Activated B cell treated with CpG ODN at 0.5 μM for 24 hours (primary cell): ENCODE measurements around the gene DAZAP1. TPM values are rescaled to one million over a fixed set of nuclear protein-coding genes. Genes with fewer than 3 reads are reported as not detected.
A peak's percentile ranks its signal among the peaks of the same experiment; 100 is the strongest.

Experiments used
- ATAC-seq: fragments of 200-7000 bp; cut with Tn5 transposase; one replicate; pipeline ENCODE4 v1.10.0; 2021; ENCODE audit warnings: low read depth, mild to moderate bottlenecking, moderate library complexity
- CTCF ChIA-PET: fragments of 350-600 bp; sonication (Branson Sonifier 250); formaldehyde crosslinking; loops from one replicate; lab custom pipeline; 2021; ENCODE audit warnings: antibody characterized with exemption; lab: Charles Lee
- POLR2A ChIA-PET: fragments of 350-600 bp; sonication (Branson Sonifier 250); formaldehyde crosslinking; loops from one replicate; lab custom pipeline; 2021; ENCODE audit warnings: antibody characterized with exemption; lab: Charles Lee
- DNase-seq: peaks from one replicate; pipeline ENCODE4 v3.0.0; 2022
- H3K27ac Mint-ChIP-seq: one replicate; pipeline ENCODE4 v1.8.0; 2020; ENCODE audit warnings: mixed read lengths
- H3K27me3 Mint-ChIP-seq: one replicate; pipeline ENCODE4 v1.8.0; 2021; ENCODE audit warnings: mixed read lengths
- H3K36me3 Mint-ChIP-seq: one replicate; pipeline ENCODE4 v1.8.0; 2021; ENCODE audit warnings: low read depth, mixed read lengths
- H3K4me1 Mint-ChIP-seq: one replicate; pipeline ENCODE4 v1.8.0; 2021; ENCODE audit warnings: mixed read lengths
- H3K4me3 Mint-ChIP-seq: one replicate; pipeline ENCODE4 v1.8.0; 2020; ENCODE audit warnings: mild to moderate bottlenecking, mixed read lengths
- H3K9me3 Mint-ChIP-seq: one replicate; pipeline ENCODE4 v1.8.0; 2020; ENCODE audit warnings: mixed read lengths
- CTCF ChIP-seq: fragments of 200-600 bp; IDR thresholded peaks from one replicate; pipeline ENCODE4 v1.8.0; 2022; ENCODE audit warnings: antibody characterized with exemption, mild to moderate bottlenecking
- intact Hi-C: fragments of 100-400 bp; cut with micrococcal nuclease; formaldehyde crosslinking; loops from one replicate; pipeline ENCODE4 v1.15.1; 2024
- total RNA-seq: library from RNA; stranded (reverse); gene quantifications from 2 replicates; pipeline ENCODE4 v1.2.3, GENCODE V29; 2022

DAZAP1 gene
- total RNA-seq, 1 donor from 2014 or later: 195 TPM

DNA sequence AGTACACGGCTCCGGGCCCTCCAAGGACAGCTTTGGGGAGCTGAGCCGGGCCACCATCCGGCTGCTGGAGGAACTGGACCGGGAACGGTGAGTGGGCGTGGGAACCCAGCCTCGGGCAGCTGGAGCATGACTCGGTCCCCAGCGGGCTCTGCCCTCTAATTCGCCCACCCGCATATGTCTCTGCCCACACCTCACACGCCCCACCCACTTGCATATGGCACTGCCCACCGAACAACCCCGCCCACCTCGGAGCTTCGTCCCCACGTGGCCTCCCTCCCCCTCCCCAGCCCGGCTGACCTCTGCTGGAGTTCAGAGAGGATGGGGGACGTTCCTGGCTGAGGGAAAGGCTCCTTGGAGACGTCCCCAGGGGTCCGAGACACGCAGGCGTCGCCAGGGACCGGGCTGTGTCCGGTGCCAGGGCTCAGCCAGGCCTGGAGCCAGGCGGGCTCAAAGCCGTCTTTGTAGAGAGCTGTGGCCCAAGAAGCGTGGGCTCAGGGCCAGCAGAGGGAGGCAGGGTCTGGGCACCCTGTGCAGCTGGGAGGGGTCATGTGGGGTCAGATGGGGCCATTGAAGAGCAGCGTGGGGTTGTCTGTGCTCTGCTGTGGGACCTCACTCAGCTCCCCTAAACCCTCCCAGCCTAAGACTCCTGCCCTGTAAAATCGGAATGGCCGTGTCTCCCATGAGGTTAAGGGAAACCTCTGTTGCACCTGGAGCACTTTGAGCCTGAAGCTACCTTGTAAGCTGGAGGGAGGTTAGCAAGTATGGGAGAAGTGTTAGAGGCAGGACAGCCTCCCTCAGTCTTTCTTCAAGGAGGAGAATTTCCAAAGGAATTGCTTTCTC is 46.4 kb downstream of the DAZAP1 start:
- Mint-ChIP-seq H3K4me3 (no peak overlapping the region), H3K27ac (no peak overlapping the region), H3K36me3 (no peaks in the 10 kb centered on the region), H3K9me3 (no peaks in the 10 kb centered on the region), H3K27me3 (peaks cover 45% of the 10 kb centered on the region), H3K4me1 (peaks cover 30% of the 10 kb centered on the region)
- ChIA-PET CTCF (interaction anchor here (1.0 to 1.7 kb wide), 2 partner anchors 8 to 10 kb away, joined by 3 to 5 read pairs; no protein-coding TSS in a partner anchor), POLR2A (interaction anchor here (0.8 to 1.5 kb wide), 3 partner anchors 11 to 37 kb away, joined by 4 to 5 read pairs (median 5); partner anchors contain the start of gene REEP6)
- TF ChIP-seq CTCF: no peak
- DNase-seq (no peak), ATAC-seq (no peak)
- intact Hi-C loops: no loop called here

DNA sequence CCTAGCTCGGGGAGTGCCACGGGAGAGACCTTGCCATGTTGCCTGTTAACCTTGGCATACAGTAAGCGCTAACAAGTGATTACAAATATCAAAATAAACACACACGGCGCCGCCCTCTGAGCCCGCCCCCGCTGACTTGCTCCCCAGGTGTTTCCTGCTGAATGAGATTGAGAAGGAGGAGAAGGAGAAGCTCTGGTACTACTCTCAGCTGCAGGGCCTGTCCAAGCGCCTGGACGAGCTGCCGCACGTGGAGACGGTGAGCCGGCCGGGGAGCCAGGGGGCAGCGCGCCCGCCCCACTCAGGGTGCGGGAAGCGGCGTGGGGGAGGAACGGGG is 47.6 kb downstream of the DAZAP1 start:
- Mint-ChIP-seq H3K4me1 (peaks cover 26% of the 10 kb centered on the region), H3K4me3 (no peak overlapping the region), H3K36me3 (peaks cover 2% of the 10 kb centered on the region), H3K27me3 (peaks cover 39% of the 10 kb centered on the region), H3K27ac (no peak overlapping the region), H3K9me3 (no peaks in the 10 kb centered on the region)
- DNase-seq (no peak), ATAC-seq (peak; percentile 29)
- intact Hi-C loops: loop anchor here (1.0 kb wide), 1 partner anchor 10 kb away; no protein-coding TSS in a partner anchor
- ChIA-PET CTCF (no interaction called here), POLR2A (interaction anchor here (0.6 to 1.2 kb wide), 5 partner anchors 10 to 36 kb away, joined by 3 to 6 read pairs (median 5); partner anchors contain the start of gene REEP6)
- TF ChIP-seq CTCF: no peak

DNA sequence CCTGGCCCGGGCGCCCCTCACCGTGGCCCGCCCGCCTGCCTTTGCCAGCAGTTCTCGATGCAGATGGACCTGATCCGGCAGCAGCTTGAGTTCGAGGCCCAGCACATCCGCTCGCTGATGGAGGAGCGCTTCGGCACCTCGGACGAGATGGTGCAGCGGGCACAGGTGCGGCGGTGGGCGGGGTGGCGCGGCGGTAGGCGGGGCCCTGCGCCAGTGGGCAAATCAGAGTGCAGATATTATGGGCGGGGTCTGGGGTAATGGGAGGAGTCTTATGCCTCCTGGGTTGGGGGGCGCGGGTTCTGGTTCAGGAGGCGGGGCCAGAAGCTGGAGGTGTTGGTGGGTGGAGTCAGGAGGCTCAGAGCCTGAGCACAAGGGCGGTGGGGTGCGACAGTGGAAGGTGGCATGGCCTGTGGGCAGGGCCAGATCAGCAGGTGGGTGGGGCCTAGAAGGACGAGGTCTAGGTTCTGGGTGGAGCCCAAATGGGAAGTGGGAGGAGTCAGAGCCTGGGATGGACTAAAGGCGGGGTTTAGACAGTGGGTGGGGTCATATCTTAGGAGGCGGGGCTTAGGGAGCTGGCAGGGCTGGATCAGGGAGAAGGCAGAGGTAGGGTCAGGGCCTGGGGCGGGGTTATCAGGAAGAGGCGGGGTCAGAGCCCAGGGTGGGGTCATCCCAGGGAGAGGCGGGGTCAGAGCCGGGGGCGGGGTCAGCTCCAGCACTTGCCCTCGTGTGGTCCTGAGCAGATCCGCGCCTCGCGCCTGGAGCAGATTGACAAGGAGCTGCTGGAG is 48.1 kb downstream of the DAZAP1 start:
- ChIA-PET POLR2A (interaction anchor here (0.5 to 1.2 kb wide), 4 partner anchors 11 to 477 kb away, joined by 3 to 6 read pairs (median 4); no protein-coding TSS in a partner anchor), CTCF (no interaction called here)
- TF ChIP-seq CTCF: no peak
- Mint-ChIP-seq H3K27me3 (peaks cover 35% of the 10 kb centered on the region), H3K27ac (no peak overlapping the region), H3K36me3 (peaks cover 2% of the 10 kb centered on the region), H3K4me1 (peaks cover 23% of the 10 kb centered on the region), H3K4me3 (peak overlapping the region; percentile 46), H3K9me3 (no peaks in the 10 kb centered on the region)
- intact Hi-C loops: loop anchor here (1.0 kb wide), 1 partner anchor 10 kb away; no protein-coding TSS in a partner anchor
- ATAC-seq (peak; percentile 73), DNase-seq (no peak)

DNA sequence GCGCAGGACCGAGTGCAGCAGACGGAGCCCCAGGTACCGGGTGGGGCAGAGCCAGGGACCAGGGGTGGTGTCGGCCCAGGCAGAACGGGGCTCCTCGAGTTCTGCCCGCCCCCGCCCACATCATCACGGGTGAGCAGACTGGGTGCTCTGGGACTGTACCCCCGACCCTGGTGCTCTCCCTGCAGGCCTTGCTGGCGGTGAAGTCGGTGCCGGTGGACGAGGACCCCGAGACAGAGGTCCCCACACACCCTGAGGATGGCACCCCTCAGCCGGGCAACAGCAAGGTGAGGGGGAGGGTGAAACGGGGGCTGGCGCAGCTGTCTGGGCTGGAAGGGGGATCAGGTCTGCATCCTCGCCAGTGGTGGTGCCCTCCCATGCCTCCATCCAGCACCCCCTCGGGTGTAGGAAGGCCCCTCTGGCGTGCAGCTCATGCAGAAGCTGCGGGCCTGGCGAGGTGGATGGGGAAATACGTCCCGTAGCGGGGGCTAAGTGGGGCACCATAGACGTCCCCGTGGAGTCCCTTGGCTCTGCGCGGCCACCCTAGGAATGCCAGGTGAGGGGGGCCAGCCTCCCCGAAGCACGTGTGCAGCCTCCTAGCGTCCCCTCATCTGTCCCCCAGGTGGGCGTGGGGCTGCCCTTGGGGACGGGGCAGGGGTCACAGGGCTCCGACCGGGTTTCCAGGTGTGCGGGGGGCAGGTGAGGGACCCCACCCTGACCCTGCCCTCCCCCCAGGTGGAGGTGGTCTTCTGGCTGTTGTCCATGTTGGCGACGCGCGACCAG is 48.9 kb downstream of the DAZAP1 start:
- no peaks in the 10 kb centered on the region for H3K9me3 Mint-ChIP-seq
- H3K4me1 Mint-ChIP-seq: peaks cover 17% of the 10 kb centered on the region
- peaks cover 2% of the 10 kb centered on the region for H3K36me3 Mint-ChIP-seq
- peaks cover 28% of the 10 kb centered on the region for H3K27me3 Mint-ChIP-seq
- DNase-seq: no peak
- POLR2A ChIA-PET: interaction anchor here (1.2 kb wide), 1 partner anchor 15 kb away, joined by 3 read pairs; no protein-coding TSS in a partner anchor
- no peak overlapping the region for H3K4me3 Mint-ChIP-seq
- intact Hi-C loops: no loop called here
- CTCF ChIA-PET: no interaction called here
- H3K27ac Mint-ChIP-seq: no peak overlapping the region
- no peak for ATAC-seq
- TF ChIP-seq CTCF: no peak
